Measurements from ENCODE around the gene FANCE. TPM values are rescaled to one million over a fixed set of nuclear protein-coding genes. Genes with fewer than 3 reads are reported as not detected.

The FANCE gene
- total RNA-seq, 1 experiment from 2014 or later: 16.1 TPM

DNA sequence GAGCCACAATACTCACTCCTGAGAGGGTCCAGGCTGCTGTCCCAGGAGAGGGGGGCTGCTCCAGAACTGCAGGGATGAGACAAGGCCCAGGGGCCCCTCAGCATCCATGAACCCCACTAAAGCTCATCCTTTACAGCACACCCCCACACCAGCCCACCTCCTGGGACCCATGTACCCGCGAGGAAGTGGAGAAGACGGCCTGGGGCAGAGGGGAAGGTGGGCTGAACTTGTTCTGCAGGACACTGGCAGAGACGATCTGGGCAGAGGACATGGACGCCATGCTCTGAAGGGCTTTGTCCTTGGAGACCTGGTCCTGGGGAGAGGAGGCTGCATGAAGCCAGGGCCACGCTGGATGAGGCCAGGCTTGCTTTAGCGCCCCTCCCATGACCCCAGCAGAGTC is 26.1 kb downstream of the FANCE start (continued):
- no peak for TF ChIP-seq EGR1 (IDR thresholded peaks at IDR 0.05; ENCODE audit: low read depth)
- TF ChIP-seq FOSL1 (IDR thresholded peaks at IDR 0.05; ENCODE audit: low read depth): no peak
- TF ChIP-seq, protein P1, sequence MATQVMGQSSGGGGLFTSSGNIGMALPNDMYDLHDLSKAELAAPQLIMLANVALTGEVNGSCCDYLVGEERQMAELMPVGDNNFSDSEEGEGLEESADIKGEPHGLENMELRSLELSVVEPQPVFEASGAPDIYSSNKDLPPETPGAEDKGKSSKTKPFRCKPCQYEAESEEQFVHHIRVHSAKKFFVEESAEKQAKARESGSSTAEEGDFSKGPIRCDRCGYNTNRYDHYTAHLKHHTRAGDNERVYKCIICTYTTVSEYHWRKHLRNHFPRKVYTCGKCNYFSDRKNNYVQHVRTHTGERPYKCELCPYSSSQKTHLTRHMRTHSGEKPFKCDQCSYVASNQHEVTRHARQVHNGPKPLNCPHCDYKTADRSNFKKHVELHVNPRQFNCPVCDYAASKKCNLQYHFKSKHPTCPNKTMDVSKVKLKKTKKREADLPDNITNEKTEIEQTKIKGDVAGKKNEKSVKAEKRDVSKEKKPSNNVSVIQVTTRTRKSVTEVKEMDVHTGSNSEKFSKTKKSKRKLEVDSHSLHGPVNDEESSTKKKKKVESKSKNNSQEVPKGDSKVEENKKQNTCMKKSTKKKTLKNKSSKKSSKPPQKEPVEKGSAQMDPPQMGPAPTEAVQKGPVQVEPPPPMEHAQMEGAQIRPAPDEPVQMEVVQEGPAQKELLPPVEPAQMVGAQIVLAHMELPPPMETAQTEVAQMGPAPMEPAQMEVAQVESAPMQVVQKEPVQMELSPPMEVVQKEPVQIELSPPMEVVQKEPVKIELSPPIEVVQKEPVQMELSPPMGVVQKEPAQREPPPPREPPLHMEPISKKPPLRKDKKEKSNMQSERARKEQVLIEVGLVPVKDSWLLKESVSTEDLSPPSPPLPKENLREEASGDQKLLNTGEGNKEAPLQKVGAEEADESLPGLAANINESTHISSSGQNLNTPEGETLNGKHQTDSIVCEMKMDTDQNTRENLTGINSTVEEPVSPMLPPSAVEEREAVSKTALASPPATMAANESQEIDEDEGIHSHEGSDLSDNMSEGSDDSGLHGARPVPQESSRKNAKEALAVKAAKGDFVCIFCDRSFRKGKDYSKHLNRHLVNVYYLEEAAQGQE (IDR thresholded peaks at IDR 0.05; ENCODE audit: low read depth): no peak
- no peak for TF ChIP-seq POLR2AphosphoS5 (IDR thresholded peaks at IDR 0.05; ENCODE audit: low read depth, low read length)
- TF ChIP-seq YY1 (IDR thresholded peaks at IDR 0.05; ENCODE audit: extremely low read depth, insufficient replicate concordance, low read depth, low read length): no peak

DNA sequence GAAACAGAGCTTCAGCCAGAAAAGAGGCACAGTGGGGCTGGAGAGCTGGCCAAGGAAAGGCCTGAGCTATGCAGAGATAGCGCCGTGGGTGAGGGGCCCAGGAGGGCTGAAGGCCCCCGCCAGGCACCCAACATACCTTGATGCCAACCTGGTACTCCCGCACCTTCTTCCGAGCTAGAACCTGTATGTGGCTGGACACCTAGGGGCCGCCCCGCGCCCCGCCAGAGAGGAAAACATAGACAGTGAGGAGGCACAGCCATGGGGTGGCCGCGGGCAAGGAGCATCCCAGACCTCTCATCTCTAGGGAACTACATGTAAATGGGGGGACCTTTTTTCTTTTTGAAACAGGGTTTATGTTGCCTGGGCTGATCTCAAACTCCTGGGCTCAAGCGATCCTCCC is 28.0 kb downstream of the FANCE start:
- H3K4me1 ChIP-seq (ENCODE audit: control insufficient read depth in 1 of 2, insufficient read depth in 2 of 2, low read length in 2 of 2): peaks cover 8 to 24% of the 10 kb centered on the region in 2 experiments
- no peak overlapping the region for H3K4me3 ChIP-seq (replicated peaks in 1 of 2; ENCODE audit: low read depth in 1 of 2, low read length in 2 of 2)
- H3K4me2 ChIP-seq (ENCODE audit: low read length): no peak overlapping the region
- H3K27me3 ChIP-seq (ENCODE audit: insufficient read depth, low read length): no peaks in the 10 kb centered on the region
- H3K9ac ChIP-seq (ENCODE audit: low read length): no peak overlapping the region
- DNase-seq (ENCODE audit: low read depth, low spot score) (no peak), ATAC-seq (no peak)
- H2AFZ ChIP-seq (ENCODE audit: low read depth, low read length, poor library complexity, severe bottlenecking): no peak overlapping the region
- H3K9me2 ChIP-seq (ENCODE audit: insufficient read depth): no peaks in the 10 kb centered on the region
- H3K36me3 ChIP-seq (ENCODE audit: control insufficient read depth in 1 of 2, insufficient read depth in 2 of 2, low read length in 2 of 2): peaks cover 0 to 2% of the 10 kb centered on the region in 2 experiments; a peak in 1 of 4 replicates
- RAD21 ChIA-PET (ENCODE audit: low non-redundant PET in 1 of 2, low total read pairs in 2 of 2, uncharacterized antibody in 2 of 2, unreplicated experiment in 2 of 2): no interaction called here
- H3K79me2 ChIP-seq (ENCODE audit: insufficient read depth, low read length): peaks cover 4% of the 10 kb centered on the region; the same call in 1 of the 2 replicates
- no peak overlapping the region for H3K27ac ChIP-seq (ENCODE audit: low read depth, low read length)
- intact Hi-C loops (cut with micrococcal nuclease): no loop called here
- CTCF ChIA-PET: no interaction called here
- BruUV-seq (replicated peaks): no TSS peak
- H3K9me3 ChIP-seq (ENCODE audit: control insufficient read depth in 1 of 2, insufficient read depth in 1 of 2, low read depth in 1 of 2, low read length in 2 of 2): no peaks in the 10 kb centered on the region
- POLR2A ChIA-PET: interaction anchor here (3.2 kb wide), 1 partner anchor 9 kb away, joined by 13 read pairs; no protein-coding TSS in a partner anchor
- H4K20me1 ChIP-seq (ENCODE audit: insufficient read depth): no peaks in the 10 kb centered on the region
- TF ChIP-seq CBX3 (IDR thresholded peaks at IDR 0.05; ENCODE audit: low read depth): no peak
- TF ChIP-seq, protein P1 (IDR thresholded peaks at IDR 0.05; ENCODE audit: low read depth): no peak
- TF ChIP-seq, protein P2, sequence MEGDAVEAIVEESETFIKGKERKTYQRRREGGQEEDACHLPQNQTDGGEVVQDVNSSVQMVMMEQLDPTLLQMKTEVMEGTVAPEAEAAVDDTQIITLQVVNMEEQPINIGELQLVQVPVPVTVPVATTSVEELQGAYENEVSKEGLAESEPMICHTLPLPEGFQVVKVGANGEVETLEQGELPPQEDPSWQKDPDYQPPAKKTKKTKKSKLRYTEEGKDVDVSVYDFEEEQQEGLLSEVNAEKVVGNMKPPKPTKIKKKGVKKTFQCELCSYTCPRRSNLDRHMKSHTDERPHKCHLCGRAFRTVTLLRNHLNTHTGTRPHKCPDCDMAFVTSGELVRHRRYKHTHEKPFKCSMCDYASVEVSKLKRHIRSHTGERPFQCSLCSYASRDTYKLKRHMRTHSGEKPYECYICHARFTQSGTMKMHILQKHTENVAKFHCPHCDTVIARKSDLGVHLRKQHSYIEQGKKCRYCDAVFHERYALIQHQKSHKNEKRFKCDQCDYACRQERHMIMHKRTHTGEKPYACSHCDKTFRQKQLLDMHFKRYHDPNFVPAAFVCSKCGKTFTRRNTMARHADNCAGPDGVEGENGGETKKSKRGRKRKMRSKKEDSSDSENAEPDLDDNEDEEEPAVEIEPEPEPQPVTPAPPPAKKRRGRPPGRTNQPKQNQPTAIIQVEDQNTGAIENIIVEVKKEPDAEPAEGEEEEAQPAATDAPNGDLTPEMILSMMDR (IDR thresholded peaks at IDR 0.05 in 2 of 3, conservative IDR thresholded peaks at IDR 0.05 in 1 of 3; ENCODE audit: borderline replicate concordance in 1 of 3, insufficient read depth in 1 of 3, low read depth in 2 of 3, low read length in 2 of 3): no peak
- no peak for TF ChIP-seq ZNF274 (IDR thresholded peaks at IDR 0.05; ENCODE audit: low read depth, low read length)
- no peak for TF ChIP-seq SP1 (IDR thresholded peaks at IDR 0.05; ENCODE audit: low read depth)
- TF ChIP-seq RAD21 (IDR thresholded peaks at IDR 0.05; ENCODE audit: low read depth): no peak
- no peak for TF ChIP-seq JUND (IDR thresholded peaks at IDR 0.05)
- TF ChIP-seq EZH2 (IDR thresholded peaks at IDR 0.05): no peak
- TF ChIP-seq FOSL1 (IDR thresholded peaks at IDR 0.05; ENCODE audit: low read depth): no peak
- no peak for TF ChIP-seq EGR1 (IDR thresholded peaks at IDR 0.05; ENCODE audit: low read depth)
- no peak for TF ChIP-seq CEBPB (IDR thresholded peaks at IDR 0.05; ENCODE audit: low read depth)
- no peak for TF ChIP-seq SIN3A (IDR thresholded peaks at IDR 0.05; ENCODE audit: low read depth)
- TF ChIP-seq POLR2AphosphoS5 (IDR thresholded peaks at IDR 0.05; ENCODE audit: low read depth, low read length): no peak
- TF ChIP-seq, protein P3, sequence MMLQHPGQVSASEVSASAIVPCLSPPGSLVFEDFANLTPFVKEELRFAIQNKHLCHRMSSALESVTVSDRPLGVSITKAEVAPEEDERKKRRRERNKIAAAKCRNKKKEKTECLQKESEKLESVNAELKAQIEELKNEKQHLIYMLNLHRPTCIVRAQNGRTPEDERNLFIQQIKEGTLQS (IDR thresholded peaks at IDR 0.05): no peak
- TF ChIP-seq TCF7L2 (IDR thresholded peaks at IDR 0.05; ENCODE audit: borderline replicate concordance, extremely low read depth, insufficient read depth, insufficient read length): no peak
- no peak for TF ChIP-seq YY1 (IDR thresholded peaks at IDR 0.05; ENCODE audit: extremely low read depth, insufficient replicate concordance, low read depth, low read length)

Measured in HCT116 (cell line).